Keratinocyte (primary cell): ENCODE results near the gene BDKRB2. TPM values are rescaled to one million over a fixed set of nuclear protein-coding genes. Genes with fewer than 3 reads are reported as not detected.

Experiments used
- DNase-seq: peaks from one replicate; pipeline ENCODE4 v3.0.0-alpha.2; 2011; ENCODE audit warnings: low read depth, missing footprints, low spot score
- FAIRE-seq: peaks from 2 replicates; lab custom pipeline; 2011; peaks lifted over from hg19 to GRCh38; lab: Jason Lieb, UNC
- H2AFZ ChIP-seq: 2 replicates; pipeline ENCODE4 v1.6.0; 2012; ENCODE audit warnings: low read length, control low read depth, inconsistent platforms; ENCODE audit not compliant: control insufficient read depth
- H3K27ac ChIP-seq: 2 replicates; pipeline ENCODE4 v1.5.1; 2011; ENCODE audit warnings: low read length; ENCODE audit not compliant: control insufficient read depth, insufficient read depth
- H3K27me3 ChIP-seq: 3 replicates; pipeline ENCODE4 v1.6.0; 2011; ENCODE audit warnings: low read length; ENCODE audit not compliant: control insufficient read depth, insufficient read depth; ENCODE audit errors: extremely low read depth
- H3K36me3 ChIP-seq, 2 experiments: 2 replicates in 1 of 2; 3 replicates in 1 of 2; pipeline ENCODE4 v1.5.1; 2011; ENCODE audit warnings: low read length in 2 of 2, mild to moderate bottlenecking in 1 of 2; ENCODE audit not compliant: control insufficient read depth in 2 of 2, insufficient read depth in 2 of 2; ENCODE audit errors: extremely low read depth in 1 of 2
- H3K4me1 ChIP-seq: 3 replicates; pipeline ENCODE4 v1.5.1; 2011; ENCODE audit warnings: low read length; ENCODE audit not compliant: control insufficient read depth, insufficient read depth; ENCODE audit errors: extremely low read depth
- H3K4me2 ChIP-seq: 3 replicates; pipeline ENCODE4 v1.6.0; 2011; ENCODE audit warnings: low read depth, low read length; ENCODE audit not compliant: control insufficient read depth, insufficient read depth; ENCODE audit errors: extremely low read depth
- H3K4me3 ChIP-seq, 3 experiments: fragments of 200-600 bp in 1 of 3; sonication (generic) in 1 of 3; 2 replicates in 2 of 3; 3 replicates in 1 of 3; pipeline ENCODE4 v1.5.1; 2011 to 2016; ENCODE audit warnings: low read length in 3 of 3, mild to moderate bottlenecking in 3 of 3, control low read depth in 2 of 3, inconsistent platforms in 1 of 3, low read depth in 1 of 3, mixed read lengths in 1 of 3, mixed run types in 1 of 3, moderate library complexity in 1 of 3; ENCODE audit not compliant: control insufficient read depth in 2 of 3, insufficient read depth in 2 of 3; ENCODE audit errors: extremely low read depth in 1 of 3
- H3K79me2 ChIP-seq: 2 replicates; pipeline ENCODE4 v1.6.0; 2012; ENCODE audit warnings: low read length; ENCODE audit not compliant: control insufficient read depth, insufficient read depth
- H3K9ac ChIP-seq: 3 replicates; pipeline ENCODE4 v1.6.0; 2011; ENCODE audit warnings: low read length; ENCODE audit not compliant: control insufficient read depth, insufficient read depth; ENCODE audit errors: extremely low read depth
- H3K9me1 ChIP-seq: 3 replicates; pipeline ENCODE4 v1.6.0; 2011; ENCODE audit warnings: low read length; ENCODE audit not compliant: control insufficient read depth, insufficient read depth; ENCODE audit errors: extremely low read depth
- H3K9me3 ChIP-seq: 2 replicates; pipeline ENCODE4 v1.5.1; 2012; ENCODE audit warnings: low read depth, low read length; ENCODE audit not compliant: control insufficient read depth
- H4K20me1 ChIP-seq: 3 replicates; pipeline ENCODE4 v1.6.0; 2011; ENCODE audit warnings: low read length; ENCODE audit not compliant: control insufficient read depth, insufficient read depth; ENCODE audit errors: extremely low read depth
- EZH2 ChIP-seq: IDR thresholded peaks from one replicate; pipeline ENCODE4 v1.6.1; 2012; ENCODE audit warnings: inconsistent platforms, mild to moderate bottlenecking, low read length, moderate library complexity
- dilution Hi-C: fragments of 300-500 bp; cut with MboI; formaldehyde crosslinking; loops from one replicate; pipeline ENCODE4 v1.7.0; 2020; ENCODE audit warnings: low sequenced_read_pairs; ENCODE audit not compliant: extremely low pct_ligation_motif_present
- polyA plus RNA-seq, 5 experiments: library from polyadenylated mRNA; depleted of rRNA in 3 of 5; stranded (reverse) in 3 of 5; stranded (forward) in 1 of 5; unstranded in 1 of 5; fragments of >200 nt; gene quantifications; 1 replicate in 1 of 5; 2 replicates in 3 of 5; 3 replicates in 1 of 5; pipeline versions ENCODE4 v1.2.1 to v1.2.3, GENCODE V29; 2011 to 2012; ENCODE audit warnings: missing spikeins in 2 of 5, low read depth in 1 of 5, low replicate concordance in 1 of 5
- TF ChIP-seq, protein P1 (sequence below), 3 experiments: IDR thresholded peaks in 1 of 3; conservative IDR thresholded peaks in 1 of 3; optimal IDR thresholded peaks in 1 of 3; 2 replicates in 2 of 3; 3 replicates in 1 of 3; pipeline versions ENCODE3 to v1.5.1; 2011; ENCODE audit warnings: low read length in 3 of 3, mild to moderate bottlenecking in 3 of 3, moderate library complexity in 2 of 3, control low read depth in 1 of 3, inconsistent platforms in 1 of 3; ENCODE audit not compliant: insufficient read depth in 2 of 3; ENCODE audit errors: extremely low read depth in 1 of 3

The BDKRB2 gene
- polyA plus RNA-seq, 1 donor (not counting 4 experiments of a cell fraction or from before 2014, with no cell fraction given) = 13.2 TPM

- DNase-seq (no peak), FAIRE-seq (no peak)
- H4K20me1 ChIP-seq = no peaks in the 10 kb centered on the region
- dilution Hi-C loops = no loop called here
- H3K27ac ChIP-seq = no peak overlapping the region
- peaks cover 12% of the 10 kb centered on the region for H3K4me1 ChIP-seq
- TF ChIP-seq, protein P1, sequence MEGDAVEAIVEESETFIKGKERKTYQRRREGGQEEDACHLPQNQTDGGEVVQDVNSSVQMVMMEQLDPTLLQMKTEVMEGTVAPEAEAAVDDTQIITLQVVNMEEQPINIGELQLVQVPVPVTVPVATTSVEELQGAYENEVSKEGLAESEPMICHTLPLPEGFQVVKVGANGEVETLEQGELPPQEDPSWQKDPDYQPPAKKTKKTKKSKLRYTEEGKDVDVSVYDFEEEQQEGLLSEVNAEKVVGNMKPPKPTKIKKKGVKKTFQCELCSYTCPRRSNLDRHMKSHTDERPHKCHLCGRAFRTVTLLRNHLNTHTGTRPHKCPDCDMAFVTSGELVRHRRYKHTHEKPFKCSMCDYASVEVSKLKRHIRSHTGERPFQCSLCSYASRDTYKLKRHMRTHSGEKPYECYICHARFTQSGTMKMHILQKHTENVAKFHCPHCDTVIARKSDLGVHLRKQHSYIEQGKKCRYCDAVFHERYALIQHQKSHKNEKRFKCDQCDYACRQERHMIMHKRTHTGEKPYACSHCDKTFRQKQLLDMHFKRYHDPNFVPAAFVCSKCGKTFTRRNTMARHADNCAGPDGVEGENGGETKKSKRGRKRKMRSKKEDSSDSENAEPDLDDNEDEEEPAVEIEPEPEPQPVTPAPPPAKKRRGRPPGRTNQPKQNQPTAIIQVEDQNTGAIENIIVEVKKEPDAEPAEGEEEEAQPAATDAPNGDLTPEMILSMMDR (optimal IDR thresholded peaks at IDR 0.05 in 1 of 3, IDR thresholded peaks at IDR 0.05 in 1 of 3, conservative IDR thresholded peaks at IDR 0.05 in 1 of 3; ENCODE audit: extremely low read depth in 1 of 3, insufficient read depth in 2 of 3, low read length in 3 of 3) = no peak
- no peak for TF ChIP-seq EZH2
- H3K79me2 ChIP-seq = no peaks in the 10 kb centered on the region
- no peaks in the 10 kb centered on the region for H3K9me1 ChIP-seq
- H3K4me2 ChIP-seq = no peak overlapping the region
- no peaks in the 10 kb centered on the region for H3K27me3 ChIP-seq
- no peaks in the 10 kb centered on the region for H3K9me3 ChIP-seq
- no peaks in the 10 kb centered on the region for H3K36me3 ChIP-seq
- H3K4me3 ChIP-seq = no peak overlapping the region
- no peak overlapping the region for H2AFZ ChIP-seq
- no peak overlapping the region for H3K9ac ChIP-seq
Observed at GRCh38 chr14:96170961-96171592, 33.6 kb upstream of the BDKRB2 start.

DNA sequence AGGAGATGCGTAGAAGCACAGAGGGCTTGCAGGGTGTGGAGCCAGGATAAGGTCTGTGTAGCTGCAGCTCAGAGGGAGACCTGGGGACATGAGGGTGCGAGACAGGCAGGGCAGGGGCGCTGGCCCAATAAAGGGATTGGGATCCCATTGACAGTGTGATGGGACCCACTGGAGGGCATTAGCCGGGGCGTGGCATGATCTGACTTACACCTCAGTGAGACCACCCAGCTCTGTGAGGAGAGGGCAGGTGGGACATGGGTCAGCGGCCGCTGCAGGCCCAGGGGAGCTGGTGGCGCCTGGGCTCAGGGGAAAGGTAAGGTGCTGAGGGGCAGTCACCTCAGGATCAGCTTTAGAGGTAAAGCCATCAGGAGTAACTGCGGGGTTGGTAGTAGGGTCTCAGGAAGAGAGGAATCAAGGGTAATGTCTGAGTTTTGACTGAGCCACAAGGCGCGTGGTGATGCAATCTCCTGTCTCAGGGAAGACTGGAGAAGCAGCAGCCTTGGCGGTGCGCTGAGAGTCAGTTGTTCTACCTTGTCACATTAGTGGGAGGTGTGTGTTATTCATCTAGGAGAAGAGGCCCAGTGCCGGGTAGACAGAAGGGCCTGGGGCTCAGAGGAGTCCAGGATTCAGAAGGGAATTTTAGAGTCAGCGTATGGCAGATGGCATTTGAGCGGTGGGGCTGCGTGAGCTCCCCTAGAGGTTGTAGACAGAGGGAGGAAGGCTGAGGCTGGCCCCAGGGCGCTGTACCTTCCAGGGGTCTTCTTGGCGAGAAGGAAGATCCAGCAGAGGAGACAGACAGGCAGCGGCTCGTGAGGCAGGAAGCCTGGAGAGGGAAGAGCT, 30.8 kb upstream of the BDKRB2 start:
- H3K4me1 ChIP-seq = peaks cover 28% of the 10 kb centered on the region
- no peaks in the 10 kb centered on the region for H3K9me3 ChIP-seq
- FAIRE-seq (no peak), DNase-seq (no peak)
- no peaks in the 10 kb centered on the region for H3K9me1 ChIP-seq
- dilution Hi-C loops = no loop called here
- H3K27ac ChIP-seq = no peak overlapping the region
- peak overlapping the region; percentile 20 for H2AFZ ChIP-seq
- peak overlapping the region; percentile 17 for H3K4me2 ChIP-seq
- no peaks in the 10 kb centered on the region for H3K79me2 ChIP-seq
- H3K27me3 ChIP-seq = no peaks in the 10 kb centered on the region
- H4K20me1 ChIP-seq = no peaks in the 10 kb centered on the region
- TF ChIP-seq, protein P1 (optimal IDR thresholded peaks at IDR 0.05 in 1 of 3, IDR thresholded peaks at IDR 0.05 in 1 of 3, conservative IDR thresholded peaks at IDR 0.05 in 1 of 3; ENCODE audit: extremely low read depth in 1 of 3, insufficient read depth in 2 of 3, low read length in 3 of 3) = no peak
- TF ChIP-seq EZH2 = no peak
- no peak overlapping the region for H3K4me3 ChIP-seq
- no peak overlapping the region for H3K9ac ChIP-seq
- no peaks in the 10 kb centered on the region for H3K36me3 ChIP-seq
